Measurements from ENCODE around the gene KIF27. TPM values are rescaled to one million over a fixed set of nuclear protein-coding genes. Genes with fewer than 3 reads are reported as not detected.
"Not testable (repeated sequence)": the region's sequence is repeated elsewhere in the genome, so short reads cannot be mapped to it uniquely, and the experiment has no call there.

Gene KIF27
- total RNA-seq, 1 donor from 2014 or later, result 24.6 TPM

- H3K27me3 Mint-ChIP-seq, result no peaks in the 10 kb centered on the region
- peak overlapping the region; percentile 89 for H3K4me3 Mint-ChIP-seq (ENCODE audit: low read depth)
- H3K4me1 Mint-ChIP-seq (ENCODE audit: low read depth), result peaks cover 6% of the 10 kb centered on the region
- DNase-seq (ENCODE audit: low spot score, unreplicated experiment), result no peak
- H3K36me3 Mint-ChIP-seq (ENCODE audit: insufficient read depth), result peaks cover 1% of the 10 kb centered on the region
- H3K27ac Mint-ChIP-seq, result peak overlapping the region; percentile 96
- no peaks in the 10 kb centered on the region for H3K9me3 Mint-ChIP-seq (ENCODE audit: low read depth)
- no peak for TF ChIP-seq CTCF (IDR thresholded peaks at IDR 0.05; ENCODE audit: unreplicated experiment)
Observed at GRCh38 chr9:83957248-83957513, 35.9 kb upstream of the KIF27 start.

GRCh38 chr9:83956436-83957247 is 35.4 kb upstream of the KIF27 start:
- H3K36me3 Mint-ChIP-seq (ENCODE audit: insufficient read depth), result peaks cover 1% of the 10 kb centered on the region
- peak overlapping the region; percentile 89 for H3K4me3 Mint-ChIP-seq (ENCODE audit: low read depth)
- no peaks in the 10 kb centered on the region for H3K27me3 Mint-ChIP-seq
- H3K4me1 Mint-ChIP-seq (ENCODE audit: low read depth), result peaks cover 6% of the 10 kb centered on the region
- TF ChIP-seq CTCF (IDR thresholded peaks at IDR 0.05; ENCODE audit: unreplicated experiment), result no peak
- H3K9me3 Mint-ChIP-seq (ENCODE audit: low read depth), result no peaks in the 10 kb centered on the region
- peak; percentile 35 for DNase-seq (ENCODE audit: low spot score, unreplicated experiment)
- H3K27ac Mint-ChIP-seq, result peak overlapping the region; percentile 96

GRCh38 chr9:83956086-83956435 is 34.8 kb upstream of the KIF27 start:
- Mint-ChIP-seq H3K27me3 (no peaks in the 10 kb centered on the region), H3K4me1 (ENCODE audit: low read depth) (peaks cover 6% of the 10 kb centered on the region), H3K27ac (peak overlapping the region; percentile 96), H3K4me3 (ENCODE audit: low read depth) (peak overlapping the region; percentile 89), H3K9me3 (ENCODE audit: low read depth) (no peaks in the 10 kb centered on the region), H3K36me3 (ENCODE audit: insufficient read depth) (peaks cover 1% of the 10 kb centered on the region)
- no peak for TF ChIP-seq CTCF (IDR thresholded peaks at IDR 0.05; ENCODE audit: unreplicated experiment)
- DNase-seq (ENCODE audit: low spot score, unreplicated experiment), result no peak

- H3K9me3 Mint-ChIP-seq (ENCODE audit: low read depth); H3K4me3 Mint-ChIP-seq (ENCODE audit: low read depth); H3K27ac Mint-ChIP-seq; H3K27me3 Mint-ChIP-seq; H3K4me1 Mint-ChIP-seq (ENCODE audit: low read depth); DNase-seq (ENCODE audit: low spot score, unreplicated experiment): not testable (repeated sequence)
- peaks cover 16% of the 10 kb centered on the region for H3K36me3 Mint-ChIP-seq (ENCODE audit: insufficient read depth)
Observed at GRCh38 chr9:83948096-83948495, 26.9 kb upstream of the KIF27 start.

GRCh38 chr9:83940590-83941303 is 19.5 kb upstream of the KIF27 start:
- no peaks in the 10 kb centered on the region for H3K9me3 Mint-ChIP-seq (ENCODE audit: low read depth)
- H3K4me3 Mint-ChIP-seq (ENCODE audit: low read depth), result no peak overlapping the region
- DNase-seq (ENCODE audit: low spot score, unreplicated experiment), result no peak
- H3K4me1 Mint-ChIP-seq (ENCODE audit: low read depth), result peaks cover 3% of the 10 kb centered on the region
- H3K27me3 Mint-ChIP-seq, result no peaks in the 10 kb centered on the region
- peaks cover 7% of the 10 kb centered on the region for H3K36me3 Mint-ChIP-seq (ENCODE audit: insufficient read depth)
- H3K27ac Mint-ChIP-seq, result peak overlapping the region; percentile 42
- no peak for TF ChIP-seq CTCF (IDR thresholded peaks at IDR 0.05; ENCODE audit: unreplicated experiment)

Measured in progenitor cell of endocrine pancreas (in vitro differentiated cells).